Thyroid gland (tissue), 4 donors: ENCODE data around the gene TMEM121B. TPM values are rescaled to one million over a fixed set of nuclear protein-coding genes. Genes with fewer than 3 reads are reported as not detected.

ENCODE experiments used
- DNase-seq, 2 donors: peaks; one replicate each; pipeline ENCODE4 v3.0.0-alpha.2; 2019
- H3K27ac ChIP-seq, 3 donors: fragments of 200-600 bp; sonication (generic); 1 replicate in 2 of 3; 2 replicates in 1 of 3; pipeline ENCODE4 v1.5.1; 2016 to 2019; ENCODE audit warnings: mild to moderate bottlenecking in 1 of 3, moderate library complexity in 1 of 3
- H3K27me3 ChIP-seq: fragments of 200-600 bp; sonication (generic); one replicate; pipeline ENCODE4 v1.5.1; 2019
- H3K36me3 ChIP-seq, 2 donors: fragments of 200-600 bp; sonication (generic); one replicate each; pipeline ENCODE4 v1.5.1; 2016 to 2019
- H3K4me1 ChIP-seq, 2 donors: fragments of 200-600 bp; sonication (generic); one replicate each; pipeline ENCODE4 v1.5.1; 2017 to 2019
- H3K4me3 ChIP-seq, 3 donors: fragments of 200-600 bp; sonication (generic); replicated peaks in 1 of 3; 1 replicate in 2 of 3; 2 replicates in 1 of 3; pipeline ENCODE4 v1.5.1; 2016; ENCODE audit warnings: mild to moderate bottlenecking in 1 of 3
- H3K9me3 ChIP-seq: fragments of 200-600 bp; sonication (generic); one replicate; pipeline ENCODE4 v1.5.1; 2017
- CTCF ChIP-seq, 6 experiments: fragments of 200-600 bp in 3 of 6; fragments of 450-650 bp in 3 of 6; sonication (generic) in 3 of 6; IDR thresholded peaks; one replicate each; pipeline ENCODE4 v1.5.1; 2016 to 2019; ENCODE audit warnings: antibody characterized with exemption in 6 of 6, mild to moderate bottlenecking in 2 of 6, inconsistent platforms in 1 of 6, moderate library complexity in 1 of 6
- POLR2A ChIP-seq, 2 donors: fragments of 450-650 bp; IDR thresholded peaks; one replicate each; pipeline ENCODE4 v1.6.1; 2017; ENCODE audit warnings: antibody characterized with exemption in 2 of 2, mild to moderate bottlenecking in 2 of 2, moderate library complexity in 1 of 2
- WGBS, 2 donors: methylation state at CpG; one replicate each; pipeline ENCODE4 v1.1.5; 2017; 5-methylcytosine and 5-hydroxymethylcytosine counted together
- intact Hi-C: fragments of 100-400 bp; cut with DNase I; formaldehyde crosslinking; loops from one replicate; pipeline ENCODE4 v1.15.1; 2023
- total RNA-seq, 4 donors: library from RNA; depleted of rRNA; stranded (reverse); fragments of >200 nt; gene quantifications; one replicate each; pipeline ENCODE4 v1.2.3, GENCODE V29; 2016

TMEM121B gene
- total RNA-seq, 4 donors from 2014 or later, result 0.10 to 0.17 TPM; not detected in 2

- Histone ChIP-seq H3K36me3 (no peaks in the 10 kb centered on the region), H3K4me1 (peaks cover 5 to 11% of the 10 kb centered on the region in 2 donors), H3K27me3 (no peaks in the 10 kb centered on the region), H3K4me3 (peak within 1 kb of the TSS; percentile 55 to 100 (median 91)), H3K9me3 (no peaks in the 10 kb centered on the region), H3K27ac (peak within 1 kb of the TSS; percentile 48 to 87 (median 49))
- TF ChIP-seq CTCF (IDR thresholded peaks at IDR 0.05) (no peak), POLR2A (IDR thresholded peaks at IDR 0.05) (peak in 1 of 2 donors; percentile 81)
- peak; percentile 90 to 92 for DNase-seq
- intact Hi-C loops, result no loop called here
- WGBS, 2 donors, result 0 to 3% methylated on average over 10 to 20 of the region's 68 CpGs
Observed at GRCh38 chr22:17084554-17085276, 36.4 kb downstream of the TMEM121B start, which contains the start of gene IL17RA. Gene IL17RA (plus strand): TSS chr22:17085000. CDS start chr22:17085092, 92 bp downstream.

GRCh38 chr22:17083811-17084441, 37.2 kb downstream of the TMEM121B start:
- 86 to 88% methylated on average over 33 of the region's 33 CpGs for WGBS, 2 donors
- peak overlapping the region in 1 of 3 donors; percentile 87 for H3K27ac ChIP-seq
- DNase-seq, result no peak
- H3K9me3 ChIP-seq, result no peaks in the 10 kb centered on the region
- intact Hi-C loops, result no loop called here
- H3K4me1 ChIP-seq, result peaks cover 5 to 11% of the 10 kb centered on the region in 2 donors
- no peaks in the 10 kb centered on the region for H3K27me3 ChIP-seq
- TF ChIP-seq POLR2A (IDR thresholded peaks at IDR 0.05) (no peak), CTCF (IDR thresholded peaks at IDR 0.05) (no peak)
- no peak overlapping the region for H3K4me3 ChIP-seq
- H3K36me3 ChIP-seq, result no peaks in the 10 kb centered on the region

- H3K27ac ChIP-seq, result no peak overlapping the region
- H3K4me3 ChIP-seq, result no peak overlapping the region
- H3K36me3 ChIP-seq, result no peaks in the 10 kb centered on the region
- intact Hi-C loops, result no loop called here
- 94 to 97% methylated on average over 5 of the region's 5 CpGs for WGBS, 2 donors
- no peak for DNase-seq
- H3K27me3 ChIP-seq, result no peaks in the 10 kb centered on the region
- peaks cover 5 to 11% of the 10 kb centered on the region in 2 donors for H3K4me1 ChIP-seq
- TF ChIP-seq POLR2A (IDR thresholded peaks at IDR 0.05) (no peak), CTCF (IDR thresholded peaks at IDR 0.05) (no peak)
- no peaks in the 10 kb centered on the region for H3K9me3 ChIP-seq
Observed at GRCh38 chr22:17083255-17083654, 37.9 kb downstream of the TMEM121B start.

GRCh38 chr22:17079572-17079971, 41.6 kb downstream of the TMEM121B start:
- 73 to 76% methylated on average over 4 of the region's 4 CpGs for WGBS, 2 donors

More at GRCh38 chr22:17079572-17079971, 41.6 kb downstream of the TMEM121B start:
- no peaks in the 10 kb centered on the region for H3K36me3 ChIP-seq
- TF ChIP-seq CTCF (IDR thresholded peaks at IDR 0.05) (no peak), POLR2A (IDR thresholded peaks at IDR 0.05) (no peak)
- H3K4me1 ChIP-seq, result peaks cover 0 to 5% of the 10 kb centered on the region in 2 donors
- no peak overlapping the region for H3K27ac ChIP-seq
- H3K27me3 ChIP-seq, result no peaks in the 10 kb centered on the region
- H3K4me3 ChIP-seq, result no peak overlapping the region
- H3K9me3 ChIP-seq, result no peaks in the 10 kb centered on the region
- intact Hi-C loops, result loop anchor here (5.0 kb wide), 1 partner anchor 88 kb away; no protein-coding TSS in a partner anchor
- no peak for DNase-seq
